Left cardiac atrium (tissue), 4 donors: Measurements from ENCODE around the gene BEND7. TPM values are rescaled to one million over a fixed set of nuclear protein-coding genes. Genes with fewer than 3 reads are reported as not detected.

Experiments
- ATAC-seq, 2 donors: fragments of 200-7000 bp; cut with Tn5 transposase; one replicate each; pipeline ENCODE4 v1.9.1; 2020; ENCODE audit warnings: mild to moderate bottlenecking in 2 of 2, moderate library complexity in 2 of 2
- DNase-seq: peaks from one replicate; pipeline ENCODE4 v3.0.0-alpha.2; 2020
- intact Hi-C, 2 donors: fragments of 100-400 bp; cut with DNase I; formaldehyde crosslinking; loops; one replicate each; pipeline versions ENCODE4 v1.14.1 to v1.15.1; 2022 to 2023
- total RNA-seq, 2 donors: library from RNA; stranded (reverse); fragmentation: NEBNext Ultra II Directional; extraction: Animal tissue kit (Norgen Biotek cat#: 25700); gene quantifications; one replicate each; pipeline ENCODE4 v1.2.1, GENCODE V29; 2021
- donor health status: DM: no; HTN: yes; CAD: no.
- donor health status: DM: no; HTN: yes; CAD: no; lungs with severe emphysema.
- donor health status: DM: yes; HTN: yes; CAD: no.
- donor health status: Dilated cardiomyopathy.

BEND7 gene
- total RNA-seq, 2 donors from 2014 or later, result 16.2 to 17.9 TPM

DNA sequence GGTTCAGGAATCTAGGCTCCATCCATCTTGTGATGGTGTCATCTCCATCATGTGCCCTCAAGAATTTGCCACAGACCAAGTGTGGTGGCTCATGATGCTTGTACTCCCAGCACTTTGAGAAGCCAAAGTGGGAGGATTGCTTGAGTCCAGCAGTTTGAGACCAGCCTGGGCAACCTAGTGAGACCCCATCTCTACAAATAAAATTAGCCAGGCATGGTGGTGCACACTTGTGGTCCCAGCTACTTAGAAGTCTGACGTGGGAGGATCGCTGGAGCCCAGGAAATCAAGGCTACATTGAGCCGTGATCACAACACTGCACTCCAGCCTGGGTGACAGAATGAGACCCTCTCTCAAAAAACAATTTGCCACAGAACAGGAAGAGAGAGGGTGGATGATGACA lies 127.7 kb downstream of the BEND7 start:
- ATAC-seq (no peak), DNase-seq (no peak)
- intact Hi-C loops, result no loop called here

DNA sequence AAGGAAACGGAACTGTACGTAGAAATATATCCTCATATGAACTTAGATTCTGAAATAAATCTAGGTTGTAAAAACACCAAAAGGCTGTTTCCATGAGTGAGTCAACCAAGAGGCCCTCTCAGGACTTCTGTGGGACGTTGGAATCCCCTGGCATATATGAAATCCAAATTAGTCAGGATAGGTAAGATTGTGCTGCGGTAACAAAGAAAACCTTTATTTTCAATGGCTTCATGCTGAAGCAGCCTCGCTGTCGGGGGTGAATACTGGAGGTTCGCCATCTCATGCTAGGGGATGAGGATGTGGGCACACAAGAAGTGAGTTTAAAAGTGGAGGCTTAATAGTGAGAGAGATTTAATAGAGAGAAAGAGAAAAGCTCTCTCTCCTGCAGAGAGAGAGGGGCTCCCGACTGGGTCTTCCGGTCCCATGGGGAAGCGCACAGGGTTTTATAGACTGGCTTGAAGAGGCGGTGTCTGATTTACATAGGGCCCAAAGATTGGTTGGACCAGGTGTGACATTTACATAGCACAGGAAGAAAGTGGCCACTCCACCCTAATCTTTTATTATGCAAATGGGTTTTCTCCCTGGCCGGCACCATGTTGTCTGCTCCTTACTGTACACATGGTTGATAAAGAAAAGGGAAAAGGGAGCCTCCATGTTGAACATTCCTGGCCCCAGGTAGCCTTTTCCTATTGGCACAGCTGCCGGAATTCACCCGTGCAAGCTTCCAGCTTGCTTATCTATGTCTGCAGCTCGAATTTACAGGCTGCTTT lies 128.4 kb downstream of the BEND7 start:
- intact Hi-C loops, result no loop called here
- DNase-seq (no peak), ATAC-seq (no peak)

- DNase-seq (no peak), ATAC-seq (no peak)
- intact Hi-C loops, result no loop called here
Observed at GRCh38 chr10:13399752-13400151, 129.1 kb downstream of the BEND7 start.

GRCh38 chr10:13399236-13399635 lies 129.6 kb downstream of the BEND7 start:
- intact Hi-C loops, result no loop called here
- DNase-seq (no peak), ATAC-seq (no peak)

DNA sequence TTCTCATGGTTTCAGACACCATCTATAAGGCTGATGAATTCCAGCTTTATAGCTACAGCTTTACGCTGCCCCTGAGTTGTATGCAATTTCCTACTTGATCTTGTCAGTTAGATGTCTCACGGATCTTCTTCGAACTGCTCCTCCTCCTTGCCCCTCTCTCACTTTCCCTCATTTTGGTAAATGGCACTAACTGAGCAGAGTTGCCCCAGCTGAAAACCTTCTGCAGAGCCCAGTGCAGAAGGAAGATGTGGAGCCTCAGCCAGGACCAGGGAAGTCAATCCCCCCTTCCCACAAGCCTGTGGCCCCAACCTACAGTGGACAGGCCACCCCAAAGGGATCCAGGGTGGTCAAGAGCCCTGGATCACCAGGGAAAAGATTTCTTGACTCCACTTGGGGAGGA lies 131.8 kb downstream of the BEND7 start:
- intact Hi-C loops, result no loop called here
- ATAC-seq (no peak), DNase-seq (no peak)

GRCh38 chr10:13396369-13396768 lies 132.4 kb downstream of the BEND7 start:
- no peak for ATAC-seq
- intact Hi-C loops, result no loop called here
- DNase-seq, result no peak

GRCh38 chr10:13395540-13395939 lies 133.3 kb downstream of the BEND7 start:
- no peak for ATAC-seq
- intact Hi-C loops, result no loop called here
- DNase-seq, result no peak

GRCh38 chr10:13393640-13394039 lies 135.2 kb downstream of the BEND7 start:
- DNase-seq (no peak), ATAC-seq (no peak)
- intact Hi-C loops, result no loop called here

GRCh38 chr10:13392701-13393100 lies 136.1 kb downstream of the BEND7 start:
- no peak for ATAC-seq
- DNase-seq, result no peak
- intact Hi-C loops, result no loop called here

Other genes with a start within 250 kb of the BEND7 start
- 10 to 100 TPM; 70.6 to 76.6 TPM for gene PHYH, start 228.9 kb downstream of the BEND7 start, total RNA-seq
- gene SEPHS1, start 180.7 kb downstream of the BEND7 start, total RNA-seq, result 10 to 100 TPM; 29.0 to 31.3 TPM
- gene PRPF18, start 58.0 kb upstream of the BEND7 start, total RNA-seq, result 10 to 100 TPM; 14.3 to 15.2 TPM